Measurements from ENCODE around the gene PEDS1. TPM values are rescaled to one million over a fixed set of nuclear protein-coding genes. Genes with fewer than 3 reads are reported as not detected.

Gene PEDS1
- total and polyA plus RNA-seq, 2 of the 13 experiments (the other 11 are each of a cell fraction or from before 2014, with no cell fraction given): 30.5 to 93.9 TPM

GRCh38 chr20:50191544-50192363, 38.2 kb upstream of the PEDS1 start (continued):
- TF ChIP-seq, protein P1, sequence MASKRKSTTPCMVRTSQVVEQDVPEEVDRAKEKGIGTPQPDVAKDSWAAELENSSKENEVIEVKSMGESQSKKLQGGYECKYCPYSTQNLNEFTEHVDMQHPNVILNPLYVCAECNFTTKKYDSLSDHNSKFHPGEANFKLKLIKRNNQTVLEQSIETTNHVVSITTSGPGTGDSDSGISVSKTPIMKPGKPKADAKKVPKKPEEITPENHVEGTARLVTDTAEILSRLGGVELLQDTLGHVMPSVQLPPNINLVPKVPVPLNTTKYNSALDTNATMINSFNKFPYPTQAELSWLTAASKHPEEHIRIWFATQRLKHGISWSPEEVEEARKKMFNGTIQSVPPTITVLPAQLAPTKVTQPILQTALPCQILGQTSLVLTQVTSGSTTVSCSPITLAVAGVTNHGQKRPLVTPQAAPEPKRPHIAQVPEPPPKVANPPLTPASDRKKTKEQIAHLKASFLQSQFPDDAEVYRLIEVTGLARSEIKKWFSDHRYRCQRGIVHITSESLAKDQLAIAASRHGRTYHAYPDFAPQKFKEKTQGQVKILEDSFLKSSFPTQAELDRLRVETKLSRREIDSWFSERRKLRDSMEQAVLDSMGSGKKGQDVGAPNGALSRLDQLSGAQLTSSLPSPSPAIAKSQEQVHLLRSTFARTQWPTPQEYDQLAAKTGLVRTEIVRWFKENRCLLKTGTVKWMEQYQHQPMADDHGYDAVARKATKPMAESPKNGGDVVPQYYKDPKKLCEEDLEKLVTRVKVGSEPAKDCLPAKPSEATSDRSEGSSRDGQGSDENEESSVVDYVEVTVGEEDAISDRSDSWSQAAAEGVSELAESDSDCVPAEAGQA (IDR thresholded peaks at IDR 0.05; ENCODE audit: low read depth): no peak
- TF ChIP-seq, protein P1 (CRISPR knock-in tag; IDR thresholded peaks at IDR 0.05; ENCODE audit: borderline replicate concordance): no peak; the same call in 1 of the 2 replicates
- TF ChIP-seq, protein P2, sequence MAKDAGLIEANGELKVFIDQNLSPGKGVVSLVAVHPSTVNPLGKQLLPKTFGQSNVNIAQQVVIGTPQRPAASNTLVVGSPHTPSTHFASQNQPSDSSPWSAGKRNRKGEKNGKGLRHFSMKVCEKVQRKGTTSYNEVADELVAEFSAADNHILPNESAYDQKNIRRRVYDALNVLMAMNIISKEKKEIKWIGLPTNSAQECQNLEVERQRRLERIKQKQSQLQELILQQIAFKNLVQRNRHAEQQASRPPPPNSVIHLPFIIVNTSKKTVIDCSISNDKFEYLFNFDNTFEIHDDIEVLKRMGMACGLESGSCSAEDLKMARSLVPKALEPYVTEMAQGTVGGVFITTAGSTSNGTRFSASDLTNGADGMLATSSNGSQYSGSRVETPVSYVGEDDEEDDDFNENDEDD (CRISPR knock-in tag; IDR thresholded peaks at IDR 0.05; ENCODE audit: borderline replicate concordance): no peak
- TF ChIP-seq TGIF2 (CRISPR knock-in tag; IDR thresholded peaks at IDR 0.05) (0 out of 2 replicates have a peak, but pooled peaks have one; percentile 22), ZNF644 (CRISPR knock-in tag; IDR thresholded peaks at IDR 0.05; ENCODE audit: low read depth) (no peak), RBM22 (optimal IDR thresholded peaks at IDR 0.05; ENCODE audit: low read length) (peak; percentile 90), KLF6 (CRISPR knock-in tag; IDR thresholded peaks at IDR 0.05) (peak; percentile 44), DMAP1 (CRISPR knock-in tag; IDR thresholded peaks at IDR 0.05) (peak; percentile 6; the same call in 1 of the 2 replicates), NPAS2 (CRISPR knock-in tag; IDR thresholded peaks at IDR 0.05; ENCODE audit: borderline replicate concordance) (no peak), KDM1A (CRISPR knock-in tag; IDR thresholded peaks at IDR 0.05) (no peak), ZKSCAN8 (CRISPR knock-in tag; IDR thresholded peaks at IDR 0.05; ENCODE audit: borderline replicate concordance) (no peak), ZNF629 (CRISPR knock-in tag; conservative IDR thresholded peaks at IDR 0.05) (peak; percentile 32; the same call in 1 of the 2 replicates), TBX2 (CRISPR knock-in tag; IDR thresholded peaks at IDR 0.05; ENCODE audit: borderline replicate concordance) (peak; percentile 27; the same call in 1 of the 2 replicates), IKZF4 (CRISPR knock-in tag; IDR thresholded peaks at IDR 0.05; ENCODE audit: borderline replicate concordance, low read depth, not compliant biosample characterization) (peak; percentile 74), JARID2 (CRISPR knock-in tag; IDR thresholded peaks at IDR 0.05; ENCODE audit: insufficient replicate concordance) (peak; percentile 67), ZNF777 (CRISPR knock-in tag; IDR thresholded peaks at IDR 0.05) (0 out of 2 replicates have a peak, but pooled peaks have one; percentile 19), MYC (CRISPR knock-in tag; IDR thresholded peaks at IDR 0.05; ENCODE audit: borderline replicate concordance) (peak; percentile 12; the same call in 1 of the 2 replicates), MEIS2 (CRISPR knock-in tag; IDR thresholded peaks at IDR 0.05) (peak; percentile 27; the same call in 1 of the 2 replicates), CHD4 (IDR thresholded peaks at IDR 0.05; ENCODE audit: borderline replicate concordance, low read length) (no peak)
- TF ChIP-seq, protein P3, sequence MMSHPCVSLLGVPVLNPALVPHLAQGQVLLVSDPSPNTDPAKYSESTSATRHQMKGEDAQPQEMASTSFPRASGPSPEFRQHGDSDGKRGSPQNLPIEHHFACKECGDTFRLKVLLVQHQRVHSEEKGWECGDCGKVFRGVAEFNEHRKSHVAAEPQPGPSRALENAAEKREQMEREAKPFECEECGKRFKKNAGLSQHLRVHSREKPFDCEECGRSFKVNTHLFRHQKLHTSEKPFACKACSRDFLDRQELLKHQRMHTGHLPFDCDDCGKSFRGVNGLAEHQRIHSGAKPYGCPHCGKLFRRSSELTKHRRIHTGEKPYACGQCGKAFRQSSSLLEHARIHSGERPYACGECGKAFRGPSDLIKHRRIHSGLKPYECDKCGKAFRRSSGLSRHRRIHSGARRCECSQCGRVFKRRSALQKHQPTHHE (CRISPR knock-in tag; IDR thresholded peaks at IDR 0.05; ENCODE audit: borderline replicate concordance): peak; percentile 49; the same call in 1 of the 2 replicates
- TF ChIP-seq, protein P4, sequence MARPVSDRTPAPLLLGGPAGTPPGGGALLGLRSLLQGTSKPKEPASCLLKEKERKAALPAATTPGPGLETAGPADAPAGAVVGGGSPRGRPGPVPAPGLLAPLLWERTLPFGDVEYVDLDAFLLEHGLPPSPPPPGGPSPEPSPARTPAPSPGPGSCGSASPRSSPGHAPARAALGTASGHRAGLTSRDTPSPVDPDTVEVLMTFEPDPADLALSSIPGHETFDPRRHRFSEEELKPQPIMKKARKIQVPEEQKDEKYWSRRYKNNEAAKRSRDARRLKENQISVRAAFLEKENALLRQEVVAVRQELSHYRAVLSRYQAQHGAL (CRISPR knock-in tag; IDR thresholded peaks at IDR 0.05; ENCODE audit: not compliant biosample characterization): peak; percentile 29

Data from HepG2 (cell line).